ENCODE measurements around the gene AIMP1. TPM values are rescaled to one million over a fixed set of nuclear protein-coding genes. Genes with fewer than 3 reads are reported as not detected.
A peak's percentile ranks its signal among the peaks of the same experiment; 100 is the strongest.

AIMP1 gene
- total and polyA plus RNA-seq, 12 donors = 22.8 to 38.6 (median 36.0) TPM

- DNase-seq = no peak
- WGBS, 2 donors = 92 to 93% methylated on average over 1 of the region's 1 CpG
- intact Hi-C loops (cut with DNase I) = no loop called here
- Histone ChIP-seq H3K4me1 (peaks cover 0 to 22% (median 8%) of the 10 kb centered on the region in 9 donors), H3K4me3 (no peak overlapping the region), H3K27ac (no peak overlapping the region), H3K9me3 (no peaks in the 10 kb centered on the region), H3K36me3 (peaks cover 0 to 62% (median 5%) of the 10 kb centered on the region in 9 donors), H3K27me3 (no peaks in the 10 kb centered on the region)
- ATAC-seq = no peak
- TF ChIP-seq, protein P1, sequence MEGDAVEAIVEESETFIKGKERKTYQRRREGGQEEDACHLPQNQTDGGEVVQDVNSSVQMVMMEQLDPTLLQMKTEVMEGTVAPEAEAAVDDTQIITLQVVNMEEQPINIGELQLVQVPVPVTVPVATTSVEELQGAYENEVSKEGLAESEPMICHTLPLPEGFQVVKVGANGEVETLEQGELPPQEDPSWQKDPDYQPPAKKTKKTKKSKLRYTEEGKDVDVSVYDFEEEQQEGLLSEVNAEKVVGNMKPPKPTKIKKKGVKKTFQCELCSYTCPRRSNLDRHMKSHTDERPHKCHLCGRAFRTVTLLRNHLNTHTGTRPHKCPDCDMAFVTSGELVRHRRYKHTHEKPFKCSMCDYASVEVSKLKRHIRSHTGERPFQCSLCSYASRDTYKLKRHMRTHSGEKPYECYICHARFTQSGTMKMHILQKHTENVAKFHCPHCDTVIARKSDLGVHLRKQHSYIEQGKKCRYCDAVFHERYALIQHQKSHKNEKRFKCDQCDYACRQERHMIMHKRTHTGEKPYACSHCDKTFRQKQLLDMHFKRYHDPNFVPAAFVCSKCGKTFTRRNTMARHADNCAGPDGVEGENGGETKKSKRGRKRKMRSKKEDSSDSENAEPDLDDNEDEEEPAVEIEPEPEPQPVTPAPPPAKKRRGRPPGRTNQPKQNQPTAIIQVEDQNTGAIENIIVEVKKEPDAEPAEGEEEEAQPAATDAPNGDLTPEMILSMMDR (IDR thresholded peaks at IDR 0.05) = no peak
These were observed 30.8 kb downstream of the AIMP1 start for GRCh38 chr4:106347167-106347566.

DNA sequence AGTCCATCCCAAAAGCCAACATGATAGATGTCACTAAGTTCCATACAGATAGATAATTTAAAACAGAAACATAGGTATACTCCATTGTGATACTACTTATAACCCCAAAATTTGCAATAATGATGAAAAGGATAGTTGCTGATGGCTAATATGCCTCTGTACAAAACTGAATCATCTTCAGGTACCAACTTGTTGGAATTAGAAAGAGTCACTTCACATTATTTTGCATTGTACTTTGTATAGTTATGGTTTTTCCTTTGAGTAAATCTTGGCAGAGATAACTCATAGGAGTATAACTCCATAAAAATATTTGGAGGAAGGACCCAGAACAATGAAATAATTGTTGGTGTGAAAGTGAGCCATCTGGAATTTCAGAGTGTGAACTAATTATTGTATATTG is 34.7 kb downstream of the AIMP1 start:
- Histone ChIP-seq H3K9me3 (no peaks in the 10 kb centered on the region), H3K4me3 (no peak overlapping the region), H3K4me1 (peaks cover 0 to 17% (median 0%) of the 10 kb centered on the region in 9 donors), H3K27ac (no peak overlapping the region), H3K36me3 (peaks cover 0 to 57% (median 5%) of the 10 kb centered on the region in 9 donors), H3K27me3 (no peaks in the 10 kb centered on the region)
- no peak for ATAC-seq
- TF ChIP-seq, protein P1 (IDR thresholded peaks at IDR 0.05) = no peak
- DNase-seq = no peak
- intact Hi-C loops (cut with DNase I) = no loop called here

DNA sequence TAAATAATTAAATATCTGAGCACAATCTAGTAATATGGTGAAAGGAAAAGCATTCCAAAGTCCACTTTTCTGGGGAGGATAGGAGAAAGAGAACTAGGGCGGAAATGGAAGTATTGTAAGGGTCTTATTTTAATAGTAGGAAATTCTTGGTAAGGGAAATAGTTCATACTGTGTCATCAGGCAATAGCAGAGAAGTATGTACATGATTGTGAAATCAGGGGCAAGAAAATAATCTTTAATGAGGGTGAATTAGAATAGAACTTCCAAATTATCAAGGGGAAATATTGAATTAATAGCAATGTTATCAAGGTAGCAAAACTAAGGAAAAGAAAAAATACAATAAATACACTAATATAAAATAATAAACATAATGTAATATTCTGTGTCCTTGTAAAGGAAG is 37.4 kb downstream of the AIMP1 start:
- Histone ChIP-seq H3K4me1 (peaks cover 0 to 17% (median 0%) of the 10 kb centered on the region in 9 donors), H3K27me3 (no peaks in the 10 kb centered on the region), H3K4me3 (no peak overlapping the region), H3K27ac (no peak overlapping the region), H3K36me3 (peaks cover 0 to 33% (median 0%) of the 10 kb centered on the region in 9 donors), H3K9me3 (no peaks in the 10 kb centered on the region)
- 95 to 96% methylated on average over 1 of the region's 1 CpG for WGBS, 2 donors
- no peak for ATAC-seq
- no peak for DNase-seq
- intact Hi-C loops (cut with DNase I) = no loop called here
- TF ChIP-seq, protein P1 (IDR thresholded peaks at IDR 0.05) = no peak

DNA sequence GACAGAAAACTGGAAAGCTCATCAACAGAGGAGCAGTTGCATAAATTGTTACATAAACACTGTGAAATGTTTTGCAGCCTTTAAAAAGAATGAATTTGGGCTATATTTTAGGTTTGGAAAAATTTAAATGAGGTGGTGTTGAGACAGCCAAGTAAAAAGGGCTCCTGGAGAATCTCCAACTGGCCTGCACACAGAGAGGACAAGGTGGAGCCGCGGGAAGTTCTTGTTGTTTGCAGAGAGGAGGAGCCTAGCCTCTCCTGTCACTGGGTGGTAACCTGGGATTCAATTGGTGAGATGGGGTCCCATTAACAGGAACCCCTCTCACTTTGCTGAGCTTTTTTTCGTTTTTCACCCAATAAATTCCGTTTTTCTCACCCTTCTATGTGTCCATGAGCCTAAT is 38.8 kb downstream of the AIMP1 start:
- H3K4me1 ChIP-seq = peaks cover 0 to 17% (median 0%) of the 10 kb centered on the region in 9 donors
- WGBS, 2 donors = 53 to 56% methylated on average over 4 of the region's 4 CpGs
- TF ChIP-seq, protein P1 (IDR thresholded peaks at IDR 0.05) = no peak
- intact Hi-C loops (cut with DNase I) = no loop called here
- H3K27me3 ChIP-seq = no peaks in the 10 kb centered on the region
- H3K27ac ChIP-seq = peak overlapping the region in 1 of 10 donors; percentile 55
- peak; percentile 12 to 27 for DNase-seq
- no peaks in the 10 kb centered on the region for H3K9me3 ChIP-seq
- peak in 4 of 8 donors; percentile 50 to 76 (median 66) for ATAC-seq
- H3K36me3 ChIP-seq = peaks cover 0 to 18% (median 0%) of the 10 kb centered on the region in 9 donors
- H3K4me3 ChIP-seq = peak overlapping the region in 6 of 10 donors; percentile 6 to 45 (median 30)
